Esophagus muscularis mucosa (tissue), 4 donors: ENCODE data around the gene LYPD3. TPM values are rescaled to one million over a fixed set of nuclear protein-coding genes. Genes with fewer than 3 reads are reported as not detected.

ENCODE experiments used
- DNase-seq: peaks from one replicate; pipeline ENCODE4 v3.0.0-alpha.2; 2017; ENCODE audit errors: extremely low spot score
- H3K27ac ChIP-seq, 4 donors: fragments of 200-600 bp; sonication (generic); replicated peaks in 1 of 4; 1 replicate in 3 of 4; 2 replicates in 1 of 4; pipeline ENCODE4 v1.5.1; 2016 to 2019; ENCODE audit warnings: mild to moderate bottlenecking in 1 of 4
- H3K27me3 ChIP-seq, 4 donors: fragments of 200-600 bp; sonication (generic); one replicate each; pipeline versions ENCODE4 v1.5.1 to v1.6.0; 2016 to 2019
- H3K36me3 ChIP-seq, 4 donors: fragments of 200-600 bp; sonication (generic); one replicate each; pipeline ENCODE4 v1.5.1; 2016 to 2019
- H3K4me1 ChIP-seq, 4 donors: fragments of 200-600 bp; sonication (generic); one replicate each; pipeline ENCODE4 v1.5.1; 2016 to 2019
- H3K4me3 ChIP-seq, 4 donors: fragments of 200-600 bp; sonication (generic); 1 replicate in 2 of 4; 2 replicates in 2 of 4; pipeline ENCODE4 v1.5.1; 2016 to 2019; ENCODE audit warnings: mild to moderate bottlenecking in 4 of 4, moderate library complexity in 1 of 4
- H3K9me3 ChIP-seq, 4 donors: fragments of 200-600 bp; sonication (generic); 1 replicate in 3 of 4; 2 replicates in 1 of 4; pipeline ENCODE4 v1.5.1; 2016 to 2019
- CTCF ChIP-seq, 3 experiments: fragments of 200-600 bp in 2 of 3; fragments of 450-650 bp in 1 of 3; sonication (generic) in 2 of 3; IDR thresholded peaks; one replicate each; pipeline ENCODE4 v1.5.1; 2017 to 2019; ENCODE audit warnings: antibody characterized with exemption in 3 of 3, mild to moderate bottlenecking in 2 of 3, moderate library complexity in 1 of 3
- EP300 ChIP-seq: sonication (generic); formaldehyde crosslinking; IDR thresholded peaks from one replicate; pipeline ENCODE4 v1.6.1; 2017; ENCODE audit warnings: antibody characterized with exemption
- POLR2A ChIP-seq: fragments of 450-650 bp; IDR thresholded peaks from one replicate; pipeline ENCODE4 v1.6.1; 2017; ENCODE audit warnings: antibody characterized with exemption, moderate library complexity, mild to moderate bottlenecking, low read depth
- POLR2AphosphoS5 ChIP-seq, 2 donors: sonication (generic); formaldehyde crosslinking; IDR thresholded peaks; one replicate each; pipeline ENCODE4 v1.6.1; 2017; ENCODE audit warnings: antibody characterized with exemption in 2 of 2
- WGBS: methylation state at CpG from one replicate; pipeline ENCODE4 v1.1.5; 2018; 5-methylcytosine and 5-hydroxymethylcytosine counted together
- intact Hi-C: fragments of 100-400 bp; cut with DNase I; formaldehyde crosslinking; loops from one replicate; pipeline ENCODE4 v1.15.1; 2023
- total RNA-seq, 4 donors: library from RNA; depleted of rRNA; stranded (reverse); fragments of >200 nt; gene quantifications; one replicate each; pipeline versions ENCODE4 v1.1.0 to v1.2.1, GENCODE V29; 2016

Gene LYPD3
- total RNA-seq, 4 donors from 2014 or later: 0.42 to 1.4 (median 0.84) TPM

- Histone ChIP-seq H3K9me3 (no peaks in the 10 kb centered on the region), H3K4me3 (peak overlapping the region; percentile 49 to 56 (median 52)), H3K27ac (peak overlapping the region; percentile 79 to 84 (median 84)), H3K27me3 (no peaks in the 10 kb centered on the region), H3K4me1 (peaks cover 11 to 26% (median 16%) of the 10 kb centered on the region in 4 donors), H3K36me3 (peaks cover 0 to 18% (median 0%) of the 10 kb centered on the region in 4 donors)
- intact Hi-C loops: no loop called here
- TF ChIP-seq POLR2A (no peak), POLR2AphosphoS5 (IDR thresholded peaks at IDR 0.05) (no peak), EP300 (no peak), CTCF (IDR thresholded peaks at IDR 0.05) (no peak)
- no peak for DNase-seq
- WGBS: 56% methylated on average over 4 of the region's 4 CpGs
These were observed 9.1 kb upstream of the LYPD3 start for GRCh38 chr19:43474487-43474886.

GRCh38 chr19:43471091-43471490 lies 5.7 kb upstream of the LYPD3 start:
- Histone ChIP-seq H3K36me3 (no peaks in the 10 kb centered on the region), H3K27me3 (no peaks in the 10 kb centered on the region), H3K27ac (no peak overlapping the region), H3K4me1 (peaks cover 11 to 19% (median 16%) of the 10 kb centered on the region in 4 donors), H3K4me3 (no peak overlapping the region), H3K9me3 (no peaks in the 10 kb centered on the region)
- no peak for DNase-seq
- intact Hi-C loops: no loop called here
- WGBS: 100% methylated on average over 2 of the region's 5 CpGs
- no peak for TF ChIP-seq POLR2A

GRCh38 chr19:43470288-43470687 lies 4.9 kb upstream of the LYPD3 start:
- WGBS: 72% methylated on average over 10 of the region's 10 CpGs
- TF ChIP-seq POLR2A (no peak), CTCF (IDR thresholded peaks at IDR 0.05) (no peak), EP300 (no peak), POLR2AphosphoS5 (IDR thresholded peaks at IDR 0.05) (no peak)
- Histone ChIP-seq H3K36me3 (no peaks in the 10 kb centered on the region), H3K9me3 (no peaks in the 10 kb centered on the region), H3K4me3 (no peak overlapping the region), H3K4me1 (peaks cover 7 to 17% (median 15%) of the 10 kb centered on the region in 4 donors), H3K27me3 (no peaks in the 10 kb centered on the region), H3K27ac (no peak overlapping the region)
- intact Hi-C loops: no loop called here
- DNase-seq: no peak

GRCh38 chr19:43469160-43469480 lies 3.7 kb upstream of the LYPD3 start:
- H3K9me3 ChIP-seq: no peaks in the 10 kb centered on the region
- H3K27ac ChIP-seq: no peak overlapping the region
- H3K36me3 ChIP-seq: no peaks in the 10 kb centered on the region
- TF ChIP-seq EP300 (no peak), POLR2A (no peak), CTCF (IDR thresholded peaks at IDR 0.05) (no peak), POLR2AphosphoS5 (IDR thresholded peaks at IDR 0.05) (no peak)
- WGBS: 70% methylated on average over 1 of the region's 1 CpG
- no peak for DNase-seq
- peaks cover 6 to 18% (median 17%) of the 10 kb centered on the region in 4 donors for H3K4me1 ChIP-seq
- H3K27me3 ChIP-seq: no peaks in the 10 kb centered on the region
- H3K4me3 ChIP-seq: no peak overlapping the region
- intact Hi-C loops: no loop called here

- Histone ChIP-seq H3K36me3 (no peaks in the 10 kb centered on the region), H3K9me3 (no peaks in the 10 kb centered on the region), H3K4me1 (peaks cover 6 to 21% (median 19%) of the 10 kb centered on the region in 4 donors), H3K27me3 (no peaks in the 10 kb centered on the region), H3K27ac (no peak overlapping the region), H3K4me3 (no peak overlapping the region)
- intact Hi-C loops: no loop called here
- WGBS: 98% methylated on average over 4 of the region's 4 CpGs
- DNase-seq: no peak
- TF ChIP-seq CTCF (IDR thresholded peaks at IDR 0.05): no peak
- no peak for TF ChIP-seq EP300
These were observed 3.1 kb upstream of the LYPD3 start for GRCh38 chr19:43468354-43469159.
